Right atrium auricular region (tissue), 2 donors: ENCODE results near the gene ARF6. TPM values are rescaled to one million over a fixed set of nuclear protein-coding genes. Genes with fewer than 3 reads are reported as not detected.

Experiments used
- DNase-seq: peaks from one replicate; pipeline ENCODE4 v3.0.0-alpha.2; 2019; ENCODE audit warnings: low spot score
- H3K27ac ChIP-seq, 2 donors: fragments of 200-600 bp; sonication (generic); 1 replicate in 1 of 2; 2 replicates in 1 of 2; pipeline ENCODE4 v1.5.1; 2016 to 2019
- H3K27me3 ChIP-seq, 2 donors: fragments of 200-600 bp; sonication (generic); one replicate each; pipeline versions ENCODE4 v1.5.1 to v1.6.0; 2017 to 2019
- H3K36me3 ChIP-seq: fragments of 200-600 bp; sonication (generic); one replicate; pipeline ENCODE4 v1.5.1; 2016
- H3K4me1 ChIP-seq, 2 donors: fragments of 200-600 bp; sonication (generic); one replicate each; pipeline versions ENCODE4 v1.5.1 to v1.6.0; 2017 to 2019
- H3K4me3 ChIP-seq, 2 donors: fragments of 200-600 bp; sonication (generic); 1 replicate in 1 of 2; 2 replicates in 1 of 2; pipeline ENCODE4 v1.5.1; 2017 to 2019; ENCODE audit warnings: mild to moderate bottlenecking in 1 of 2, moderate library complexity in 1 of 2
- H3K9me3 ChIP-seq, 2 donors: fragments of 200-600 bp; sonication (generic); one replicate each; pipeline ENCODE4 v1.5.1; 2019
- total RNA-seq, 2 donors: library from RNA; depleted of rRNA; stranded (reverse); fragments of >200 nt; gene quantifications; one replicate each; pipeline ENCODE4 v1.1.0, GENCODE V29; 2016
- TF ChIP-seq, protein P1 (sequence below), 2 donors: fragments of 200-600 bp; sonication (generic); IDR thresholded peaks; one replicate each; pipeline ENCODE4 v1.5.1; 2019; ENCODE audit warnings: antibody characterized with exemption in 2 of 2

The ARF6 gene
- total RNA-seq, 2 donors from 2014 or later: 21.4 to 25.1 TPM

DNA sequence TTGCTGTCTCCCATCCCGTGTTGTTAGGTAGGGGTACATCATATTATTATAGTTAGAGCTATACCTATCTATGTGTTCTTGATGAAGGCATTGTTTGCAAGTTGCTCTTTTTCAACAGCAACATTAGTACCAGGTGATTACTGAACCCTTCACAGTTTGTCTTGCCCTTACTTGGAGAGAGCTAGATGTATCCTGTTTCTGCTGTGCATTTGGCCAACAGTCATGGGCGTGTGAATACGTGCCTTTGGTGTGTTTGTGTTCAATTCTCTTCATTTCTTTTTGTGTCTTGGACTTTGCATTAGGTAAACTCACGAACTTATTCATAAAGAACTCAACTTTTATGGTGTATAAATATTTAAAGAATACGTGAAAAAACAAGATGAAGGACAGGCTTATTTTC lies 14.3 kb downstream of the ARF6 start:
- no peak overlapping the region for H3K4me3 ChIP-seq
- H3K27ac ChIP-seq: peak overlapping the region in 1 of 2 donors; percentile 56
- no peak for DNase-seq
- TF ChIP-seq, protein P1, sequence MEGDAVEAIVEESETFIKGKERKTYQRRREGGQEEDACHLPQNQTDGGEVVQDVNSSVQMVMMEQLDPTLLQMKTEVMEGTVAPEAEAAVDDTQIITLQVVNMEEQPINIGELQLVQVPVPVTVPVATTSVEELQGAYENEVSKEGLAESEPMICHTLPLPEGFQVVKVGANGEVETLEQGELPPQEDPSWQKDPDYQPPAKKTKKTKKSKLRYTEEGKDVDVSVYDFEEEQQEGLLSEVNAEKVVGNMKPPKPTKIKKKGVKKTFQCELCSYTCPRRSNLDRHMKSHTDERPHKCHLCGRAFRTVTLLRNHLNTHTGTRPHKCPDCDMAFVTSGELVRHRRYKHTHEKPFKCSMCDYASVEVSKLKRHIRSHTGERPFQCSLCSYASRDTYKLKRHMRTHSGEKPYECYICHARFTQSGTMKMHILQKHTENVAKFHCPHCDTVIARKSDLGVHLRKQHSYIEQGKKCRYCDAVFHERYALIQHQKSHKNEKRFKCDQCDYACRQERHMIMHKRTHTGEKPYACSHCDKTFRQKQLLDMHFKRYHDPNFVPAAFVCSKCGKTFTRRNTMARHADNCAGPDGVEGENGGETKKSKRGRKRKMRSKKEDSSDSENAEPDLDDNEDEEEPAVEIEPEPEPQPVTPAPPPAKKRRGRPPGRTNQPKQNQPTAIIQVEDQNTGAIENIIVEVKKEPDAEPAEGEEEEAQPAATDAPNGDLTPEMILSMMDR (IDR thresholded peaks at IDR 0.05): no peak
- H3K36me3 ChIP-seq: no peaks in the 10 kb centered on the region
- no peaks in the 10 kb centered on the region for H3K27me3 ChIP-seq
- no peaks in the 10 kb centered on the region for H3K4me1 ChIP-seq
- H3K9me3 ChIP-seq: no peaks in the 10 kb centered on the region

DNA sequence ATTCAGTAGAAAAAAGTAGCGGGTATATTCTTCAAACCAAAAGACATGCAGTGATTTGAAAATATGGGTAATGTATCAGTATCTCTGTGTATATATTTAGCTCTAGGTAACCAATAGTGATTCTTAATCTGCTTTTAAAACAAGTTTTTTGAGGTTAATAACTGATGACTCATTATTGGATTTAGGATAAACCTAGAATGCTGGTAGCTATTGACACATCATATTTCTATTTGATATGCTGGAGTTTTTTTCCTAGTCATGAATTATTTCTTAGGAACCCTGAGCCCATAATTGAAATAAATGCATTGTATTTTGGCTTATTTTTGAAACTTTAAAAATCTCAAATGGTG lies 15.5 kb downstream of the ARF6 start:
- Histone ChIP-seq H3K9me3 (no peaks in the 10 kb centered on the region), H3K36me3 (no peaks in the 10 kb centered on the region), H3K4me1 (no peaks in the 10 kb centered on the region), H3K4me3 (no peak overlapping the region), H3K27me3 (no peaks in the 10 kb centered on the region), H3K27ac (peak overlapping the region; percentile 26 to 56)
- no peak for DNase-seq
- TF ChIP-seq, protein P1 (IDR thresholded peaks at IDR 0.05): no peak

DNA sequence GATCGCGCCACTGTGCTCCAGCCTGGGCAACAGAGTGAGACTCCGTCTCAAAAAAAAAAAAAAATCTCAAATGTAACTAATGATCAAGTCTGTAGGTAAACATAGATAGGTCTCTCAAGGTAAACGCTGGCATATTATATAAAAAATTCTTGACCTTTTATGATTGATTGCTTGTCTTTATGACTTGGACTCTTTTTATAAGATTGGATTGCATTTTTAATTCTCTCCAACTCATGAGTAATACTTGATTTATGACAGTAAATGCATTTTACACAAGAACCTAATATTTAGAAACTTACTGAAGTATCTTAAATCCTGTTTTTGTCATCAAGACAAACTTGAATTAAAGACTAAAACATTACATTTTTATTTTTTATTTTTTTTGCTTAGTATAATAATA lies 16.1 kb downstream of the ARF6 start:
- TF ChIP-seq, protein P1 (IDR thresholded peaks at IDR 0.05): no peak
- Histone ChIP-seq H3K4me1 (no peaks in the 10 kb centered on the region), H3K27ac (no peak overlapping the region), H3K36me3 (no peaks in the 10 kb centered on the region), H3K9me3 (no peaks in the 10 kb centered on the region), H3K4me3 (no peak overlapping the region), H3K27me3 (no peaks in the 10 kb centered on the region)
- DNase-seq: no peak

DNA sequence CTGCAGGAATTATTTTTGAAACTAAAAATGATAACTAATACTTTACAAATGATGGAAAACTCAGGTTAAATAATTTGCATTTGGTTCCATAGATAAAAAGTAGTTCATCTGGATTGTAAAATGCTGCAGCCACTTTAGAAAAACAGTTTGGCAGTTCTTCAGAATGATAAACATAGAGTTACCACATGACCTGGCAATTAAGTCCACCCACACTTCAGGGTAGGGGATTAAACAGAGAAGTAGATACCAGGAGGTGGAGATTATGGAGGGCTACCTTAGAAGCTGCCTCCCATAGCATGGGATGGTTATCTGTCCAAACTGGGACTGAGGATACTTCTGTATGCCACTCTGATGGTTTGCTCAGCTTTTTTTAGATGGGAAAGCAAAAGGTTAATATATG lies 22.2 kb downstream of the ARF6 start:
- Histone ChIP-seq H3K4me3 (no peak overlapping the region), H3K36me3 (no peaks in the 10 kb centered on the region), H3K27me3 (no peaks in the 10 kb centered on the region), H3K4me1 (no peaks in the 10 kb centered on the region), H3K9me3 (no peaks in the 10 kb centered on the region), H3K27ac (no peak overlapping the region)
- no peak for DNase-seq
- TF ChIP-seq, protein P1 (IDR thresholded peaks at IDR 0.05): no peak

DNA sequence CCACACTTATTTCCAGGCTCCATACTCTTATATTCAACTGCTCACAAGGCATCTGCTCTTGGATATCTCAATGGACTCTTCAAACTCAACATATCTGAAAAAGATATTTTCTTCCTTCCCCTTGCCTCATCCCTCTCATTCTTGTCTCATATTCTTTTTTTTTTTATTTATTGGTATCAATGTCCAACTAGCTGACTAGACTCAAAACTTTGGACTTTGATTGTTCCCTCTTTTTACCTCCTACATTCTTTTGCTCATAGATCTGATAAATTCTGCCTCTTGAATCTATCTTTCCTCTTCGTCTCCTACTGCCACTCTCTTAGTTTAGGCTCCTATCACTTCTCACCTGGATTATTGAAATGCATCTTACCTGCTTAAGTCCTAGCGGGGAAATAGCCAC lies 25.8 kb downstream of the ARF6 start:
- no peaks in the 10 kb centered on the region for H3K27me3 ChIP-seq
- TF ChIP-seq, protein P1 (IDR thresholded peaks at IDR 0.05): no peak
- no peaks in the 10 kb centered on the region for H3K36me3 ChIP-seq
- no peaks in the 10 kb centered on the region for H3K4me1 ChIP-seq
- no peak overlapping the region for H3K4me3 ChIP-seq
- H3K27ac ChIP-seq: no peak overlapping the region
- no peak for DNase-seq
- H3K9me3 ChIP-seq: no peaks in the 10 kb centered on the region

DNA sequence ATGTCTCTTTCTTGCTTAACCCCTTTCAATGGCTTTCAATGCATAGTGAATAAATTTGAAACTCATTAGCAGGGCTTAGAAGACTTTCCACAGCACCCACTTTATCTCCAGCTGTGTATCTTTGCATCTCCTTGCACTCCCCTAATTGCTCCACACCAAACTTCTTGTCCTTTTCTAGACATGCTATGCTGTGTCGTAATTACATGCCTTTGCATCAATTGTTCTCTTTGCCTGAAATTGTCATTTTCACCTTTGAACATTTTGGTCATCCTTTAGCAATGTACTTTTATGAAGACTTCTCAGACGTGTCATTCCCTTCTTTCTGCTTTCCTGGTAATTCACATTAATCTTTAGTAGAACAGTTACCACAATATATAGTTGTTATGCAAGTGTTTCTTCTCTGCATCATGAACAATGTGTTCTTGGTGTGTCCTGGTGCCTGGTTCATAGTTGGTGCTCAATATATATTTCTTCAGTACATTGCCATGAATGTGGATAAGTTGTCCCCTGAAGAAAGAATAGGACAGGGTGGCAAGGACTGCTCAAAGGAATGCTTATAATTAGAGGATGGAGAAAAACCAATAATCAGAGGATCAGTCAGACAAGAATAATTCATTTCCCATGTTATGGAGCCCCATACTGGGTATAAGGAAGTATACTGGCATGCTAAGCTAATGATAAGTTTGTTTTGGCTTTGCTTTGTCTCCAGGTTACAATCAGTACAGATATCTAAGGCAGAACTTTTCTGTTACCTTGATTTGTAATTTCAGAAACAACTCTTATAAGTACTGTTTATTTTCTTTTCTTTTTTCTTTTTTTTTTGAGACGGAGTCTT lies 27.2 kb downstream of the ARF6 start:
- H3K27me3 ChIP-seq: no peaks in the 10 kb centered on the region
- DNase-seq: no peak
- H3K27ac ChIP-seq: no peak overlapping the region
- TF ChIP-seq, protein P1 (IDR thresholded peaks at IDR 0.05): no peak
- no peak overlapping the region for H3K4me3 ChIP-seq
- no peaks in the 10 kb centered on the region for H3K9me3 ChIP-seq
- H3K36me3 ChIP-seq: no peaks in the 10 kb centered on the region
- no peaks in the 10 kb centered on the region for H3K4me1 ChIP-seq
